ENCODE data around the gene PLXDC2. TPM values are rescaled to one million over a fixed set of nuclear protein-coding genes. Genes with fewer than 3 reads are reported as not detected.

The PLXDC2 gene
- total and polyA plus RNA-seq, 10 of the 15 experiments (the other 5 are each of a cell fraction or from before 2014, with no cell fraction given): 0.05 to 1.8 (median 0.14) TPM; not detected in 2

DNA sequence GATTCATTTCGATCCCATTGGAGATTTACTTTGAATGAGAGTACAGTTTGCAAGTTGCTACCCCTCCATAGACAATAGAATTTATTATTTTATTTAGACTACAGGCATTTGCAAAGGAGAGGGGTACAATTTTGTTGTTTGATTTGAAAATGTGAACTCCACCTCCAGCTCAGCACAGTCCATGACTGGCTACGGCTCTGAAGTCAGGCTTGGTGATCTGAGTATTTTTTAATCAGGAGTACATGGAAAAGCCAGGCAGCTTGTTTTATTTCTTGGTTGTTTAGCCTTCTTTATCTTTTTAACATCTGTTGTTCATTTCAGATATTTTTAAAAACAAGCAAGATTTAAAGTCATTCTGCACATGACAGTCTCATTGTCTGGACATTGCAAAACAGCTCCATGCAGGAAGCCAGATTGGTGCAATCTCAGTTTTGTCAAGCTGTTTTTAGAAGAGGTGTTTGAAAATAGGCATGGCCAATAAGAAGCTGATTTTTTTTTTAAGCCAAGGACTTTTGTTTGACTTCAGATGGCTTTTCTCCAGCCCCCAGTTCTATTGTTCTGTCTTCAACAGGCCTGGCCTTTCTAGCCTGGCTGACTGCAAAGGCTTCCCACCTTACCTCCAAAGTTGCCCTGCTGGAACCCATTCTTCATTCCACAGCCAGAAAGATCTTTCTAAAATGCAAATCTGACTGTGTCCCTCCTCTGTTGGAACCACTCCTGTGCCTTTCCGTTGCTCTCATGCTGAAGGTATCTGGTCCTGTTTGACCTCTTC lies 12.2 kb downstream of the PLXDC2 start:
- RAD21 ChIA-PET (ENCODE audit: unreplicated experiment): interaction anchor here (1.1 to 1.4 kb wide), 2 partner anchors 9 to 12 kb away, joined by 3 to 4 read pairs; no protein-coding TSS in a partner anchor
- no peak for TF ChIP-seq MXI1 (IDR thresholded peaks at IDR 0.05; ENCODE audit: low read depth, low read length)
- TF ChIP-seq POLR2AphosphoS5 (IDR thresholded peaks at IDR 0.05; ENCODE audit: low read length): no peak
- TF ChIP-seq CBFB (IDR thresholded peaks at IDR 0.05; ENCODE audit: low read depth): no peak
- TF ChIP-seq POU2F2 (IDR thresholded peaks at IDR 0.05; ENCODE audit: borderline replicate concordance, low read depth, low read length): no peak
- no peak for TF ChIP-seq MAX (IDR thresholded peaks at IDR 0.05; ENCODE audit: low read depth, low read length)
- TF ChIP-seq DPF2 (IDR thresholded peaks at IDR 0.05): no peak

DNA sequence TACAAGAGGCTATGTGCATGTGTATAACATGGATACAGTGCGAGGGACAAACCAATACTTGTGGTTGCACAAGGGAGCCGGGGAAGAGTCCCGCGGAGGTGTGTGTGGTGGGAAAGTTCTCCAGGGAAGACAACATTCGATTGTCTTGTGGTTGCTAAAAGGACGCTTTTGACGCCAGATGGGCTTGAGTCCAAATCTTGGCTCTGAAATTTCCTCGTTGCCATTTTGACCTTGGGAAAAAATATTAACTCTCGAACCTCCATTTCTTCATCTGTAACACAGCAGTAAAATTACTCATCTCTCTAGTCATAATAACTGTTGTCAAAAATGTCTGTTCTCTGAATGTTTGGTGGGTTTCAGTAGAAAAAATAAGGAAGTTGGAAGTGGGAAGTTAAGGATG lies 16.5 kb downstream of the PLXDC2 start:
- CTCF ChIA-PET: no interaction called here
- no peak overlapping the region for H3K4me2 ChIP-seq (ENCODE audit: control insufficient read depth, insufficient read depth)

More for the DNA sequence above, 12.2 kb downstream of the PLXDC2 start:
- Histone ChIP-seq H3K4me2 (ENCODE audit: control insufficient read depth, insufficient read depth) (no peak overlapping the region), H3K79me2 (ENCODE audit: control insufficient read depth, insufficient read depth, low read length) (no peaks in the 10 kb centered on the region), H2AFZ (ENCODE audit: control insufficient read depth, low read depth, low read length) (no peak overlapping the region), H3K27me3 (replicated peaks in 1 of 2; ENCODE audit: control insufficient read depth in 2 of 2, insufficient read depth in 2 of 2, low read length in 1 of 2) (no peaks in the 10 kb centered on the region), H3K36me3 (ENCODE audit: control insufficient read depth in 2 of 2, insufficient read depth in 2 of 2, low read length in 1 of 2) (no peaks in the 10 kb centered on the region), H3K27ac (ENCODE audit: control insufficient read depth, insufficient read depth) (no peak overlapping the region), H3K4me3 (no peak overlapping the region), H3K4me1 (ENCODE audit: control insufficient read depth, insufficient read depth, low read length) (no peaks in the 10 kb centered on the region), H3K9me3 (replicated peaks; ENCODE audit: control insufficient read depth, insufficient read depth, low read length) (no peaks in the 10 kb centered on the region), H3K9ac (ENCODE audit: control insufficient read depth, insufficient read depth, low read length) (no peak overlapping the region), H4K20me1 (ENCODE audit: control insufficient read depth, insufficient read depth) (no peaks in the 10 kb centered on the region)
- DNase-seq (ENCODE audit: low read depth, low spot score): no peak
- no peak for ATAC-seq
- ChIA-PET CTCF (interaction anchor here (0.6 to 1.2 kb wide), 4 partner anchors 9 to 884 kb away, joined by 3 to 5 read pairs (median 3); no protein-coding TSS in a partner anchor), POLR2A (no interaction called here), SMC1A (ENCODE audit: uncharacterized antibody, unreplicated experiment) (interaction anchor here (0.8 to 1.6 kb wide), 4 partner anchors 12 to 591 kb away, joined by 3 to 4 read pairs (median 3); no protein-coding TSS in a partner anchor)
- BruUV-seq (replicated peaks): no TSS peak
- in situ Hi-C loops (cut with MboI) (no loop called here), intact Hi-C loops (cut with micrococcal nuclease; ENCODE audit: unreplicated experiment) (no loop called here)
- no peak for FAIRE-seq
- WGBS (ENCODE audit: insufficient coverage, insufficient replicate concordance, low lambda C conversion rate, missing lambda C conversion rate): 2% methylated on average over 3 of the region's 3 CpGs

More for the DNA sequence above, 16.5 kb downstream of the PLXDC2 start:
- Histone ChIP-seq H2AFZ (ENCODE audit: control insufficient read depth, low read depth, low read length) (no peak overlapping the region), H4K20me1 (ENCODE audit: control insufficient read depth, insufficient read depth) (no peaks in the 10 kb centered on the region), H3K9ac (ENCODE audit: control insufficient read depth, insufficient read depth, low read length) (no peak overlapping the region), H3K79me2 (ENCODE audit: control insufficient read depth, insufficient read depth, low read length) (no peaks in the 10 kb centered on the region), H3K4me3 (no peak overlapping the region), H3K27me3 (replicated peaks in 1 of 2; ENCODE audit: control insufficient read depth in 2 of 2, insufficient read depth in 2 of 2, low read length in 1 of 2) (no peaks in the 10 kb centered on the region), H3K27ac (ENCODE audit: control insufficient read depth, insufficient read depth) (no peak overlapping the region), H3K36me3 (ENCODE audit: control insufficient read depth in 2 of 2, insufficient read depth in 2 of 2, low read length in 1 of 2) (no peaks in the 10 kb centered on the region), H3K4me1 (ENCODE audit: control insufficient read depth, insufficient read depth, low read length) (no peaks in the 10 kb centered on the region), H3K9me3 (replicated peaks; ENCODE audit: control insufficient read depth, insufficient read depth, low read length) (no peaks in the 10 kb centered on the region)
- in situ Hi-C loops (cut with MboI): no loop called here
- DNase-seq (ENCODE audit: low read depth, low spot score) (no peak), FAIRE-seq (no peak), ATAC-seq (no peak)
- BruUV-seq (replicated peaks): no TSS peak
- intact Hi-C loops (cut with micrococcal nuclease; ENCODE audit: unreplicated experiment): no loop called here
- POLR2A ChIA-PET: no interaction called here
- 39% methylated on average over 9 of the region's 9 CpGs for WGBS (ENCODE audit: insufficient coverage, insufficient replicate concordance, low lambda C conversion rate, missing lambda C conversion rate)
- SMC1A ChIA-PET (ENCODE audit: uncharacterized antibody, unreplicated experiment): no interaction called here
- RAD21 ChIA-PET (ENCODE audit: unreplicated experiment): no interaction called here
- no peak for TF ChIP-seq FOXK2 (IDR thresholded peaks at IDR 0.05)
- TF ChIP-seq MYC (IDR thresholded peaks at IDR 0.05; ENCODE audit: insufficient read depth, insufficient read length, insufficient replicate concordance, low read length, severe bottlenecking): no peak
- TF ChIP-seq ZNF622 (IDR thresholded peaks at IDR 0.05): no peak
- no peak for TF ChIP-seq CBFB (IDR thresholded peaks at IDR 0.05; ENCODE audit: low read depth)
- no peak for TF ChIP-seq SIN3A (IDR thresholded peaks at IDR 0.05; ENCODE audit: low read depth, low read length)
- TF ChIP-seq, protein P1, sequence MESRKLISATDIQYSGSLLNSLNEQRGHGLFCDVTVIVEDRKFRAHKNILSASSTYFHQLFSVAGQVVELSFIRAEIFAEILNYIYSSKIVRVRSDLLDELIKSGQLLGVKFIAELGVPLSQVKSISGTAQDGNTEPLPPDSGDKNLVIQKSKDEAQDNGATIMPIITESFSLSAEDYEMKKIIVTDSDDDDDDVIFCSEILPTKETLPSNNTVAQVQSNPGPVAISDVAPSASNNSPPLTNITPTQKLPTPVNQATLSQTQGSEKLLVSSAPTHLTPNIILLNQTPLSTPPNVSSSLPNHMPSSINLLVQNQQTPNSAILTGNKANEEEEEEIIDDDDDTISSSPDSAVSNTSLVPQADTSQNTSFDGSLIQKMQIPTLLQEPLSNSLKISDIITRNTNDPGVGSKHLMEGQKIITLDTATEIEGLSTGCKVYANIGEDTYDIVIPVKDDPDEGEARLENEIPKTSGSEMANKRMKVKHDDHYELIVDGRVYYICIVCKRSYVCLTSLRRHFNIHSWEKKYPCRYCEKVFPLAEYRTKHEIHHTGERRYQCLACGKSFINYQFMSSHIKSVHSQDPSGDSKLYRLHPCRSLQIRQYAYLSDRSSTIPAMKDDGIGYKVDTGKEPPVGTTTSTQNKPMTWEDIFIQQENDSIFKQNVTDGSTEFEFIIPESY (IDR thresholded peaks at IDR 0.05): no peak
- no peak for TF ChIP-seq ZSCAN29 (IDR thresholded peaks at IDR 0.05)
- TF ChIP-seq SMAD5 (IDR thresholded peaks at IDR 0.05; ENCODE audit: low read depth): no peak
